HUDEP-2 (cell line): Measurements from ENCODE around the gene VPS33B.
"Not testable (repeated sequence)": the region's sequence is repeated elsewhere in the genome, so short reads cannot be mapped to it uniquely, and the experiment has no call there.

ENCODE experiments used
- DNase-seq, 76 experiments: peaks; one replicate each; lab custom pipeline; 2025; ENCODE audit not compliant: unreplicated experiment in 76 of 76; lab: John Stamatoyannopoulos, UW

The VPS33B gene

DNA sequence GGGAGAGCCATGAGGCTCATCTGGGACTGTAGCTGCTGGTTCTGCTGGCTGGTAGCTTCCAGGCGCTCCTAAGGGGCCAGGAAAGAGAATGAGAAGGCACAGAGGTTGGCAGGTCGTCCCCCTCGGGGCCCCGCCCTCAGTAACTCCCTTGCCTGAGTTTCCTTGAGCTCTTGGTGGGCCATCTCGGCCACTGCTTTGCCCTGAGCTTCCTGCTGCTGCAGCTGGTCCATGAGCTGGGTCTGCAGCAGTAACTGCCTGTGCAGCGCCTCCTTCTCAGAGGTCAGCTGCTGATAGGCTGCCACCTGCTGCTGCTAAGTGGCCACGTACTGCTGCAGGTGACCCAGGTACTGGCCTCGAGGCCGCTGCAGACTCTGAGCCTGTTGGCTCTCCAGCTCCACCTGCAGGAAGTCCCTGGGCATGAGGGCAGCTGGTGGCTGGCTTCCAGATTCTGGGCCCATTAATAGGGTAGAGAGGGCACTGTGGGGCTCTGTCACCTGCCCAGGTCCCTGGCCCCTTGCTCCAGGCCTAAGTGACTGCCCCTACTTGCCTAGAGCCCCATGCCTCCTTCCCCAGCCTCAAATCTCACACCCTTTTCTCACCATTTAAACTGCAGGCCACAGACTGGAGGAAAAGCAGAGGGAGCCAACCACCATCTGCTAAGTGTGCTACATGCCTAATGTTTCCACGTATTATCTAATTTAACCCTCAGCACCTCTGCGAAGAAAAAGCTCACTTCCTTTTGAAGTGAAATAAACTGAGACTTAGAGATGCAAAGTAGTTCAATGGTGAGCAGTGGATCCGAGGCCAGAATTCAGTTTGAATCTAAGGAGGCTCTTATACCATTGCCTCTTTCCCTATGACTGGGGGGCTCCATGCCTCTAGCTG, 10.8 kb upstream of the VPS33B start:
- DNase-seq = peak in 62 of 76 experiments; percentile 4 to 71 (median 45)

GRCh38 chr15:91031796-91032195, 9.4 kb upstream of the VPS33B start:
- DNase-seq = no peak

- DNase-seq = no peak
These were observed 5.3 kb upstream of the VPS33B start for GRCh38 chr15:91027677-91028076.

GRCh38 chr15:91023720-91024119, 1.3 kb upstream of the VPS33B start:
- DNase-seq = no peak

DNA sequence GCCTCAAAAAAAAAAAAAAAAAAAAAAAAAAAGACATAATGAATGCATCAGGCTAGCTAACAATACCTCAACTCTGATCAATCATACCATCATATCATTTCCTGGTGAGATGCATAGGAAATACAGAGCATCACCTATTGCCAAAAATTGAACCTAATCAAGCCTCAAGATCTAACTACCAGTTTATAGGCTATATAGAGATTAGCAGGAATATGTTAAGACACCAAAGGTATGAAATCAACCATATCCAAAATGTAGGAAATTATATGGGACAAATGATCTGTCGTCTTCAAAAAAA, 387 bp upstream of the VPS33B start:
- DNase-seq = no peak

GRCh38 chr15:91021516-91022074, 799 bp downstream of the VPS33B start:
- DNase-seq = peak in 2 of 76 experiments; percentile 16 to 20

DNA sequence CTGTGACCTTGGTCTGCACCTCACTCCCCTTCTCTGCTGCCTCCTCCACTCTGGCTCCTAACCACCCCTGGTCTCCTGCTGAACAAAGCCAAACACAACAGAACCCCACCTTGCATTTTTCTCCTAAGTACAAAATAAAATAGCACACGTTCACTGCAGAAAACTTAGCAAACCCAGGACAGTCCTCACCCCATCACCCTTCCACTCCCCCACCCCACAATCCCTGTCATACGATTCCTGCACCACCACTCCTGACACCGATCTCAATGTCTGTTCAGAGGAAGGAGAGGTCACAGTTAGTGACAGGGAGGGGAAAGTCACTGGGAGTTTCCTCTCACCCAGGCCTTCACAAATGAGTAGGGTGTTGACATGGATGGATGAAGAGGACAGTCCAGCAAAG, 4.2 kb downstream of the VPS33B start:
- DNase-seq = no peak

DNA sequence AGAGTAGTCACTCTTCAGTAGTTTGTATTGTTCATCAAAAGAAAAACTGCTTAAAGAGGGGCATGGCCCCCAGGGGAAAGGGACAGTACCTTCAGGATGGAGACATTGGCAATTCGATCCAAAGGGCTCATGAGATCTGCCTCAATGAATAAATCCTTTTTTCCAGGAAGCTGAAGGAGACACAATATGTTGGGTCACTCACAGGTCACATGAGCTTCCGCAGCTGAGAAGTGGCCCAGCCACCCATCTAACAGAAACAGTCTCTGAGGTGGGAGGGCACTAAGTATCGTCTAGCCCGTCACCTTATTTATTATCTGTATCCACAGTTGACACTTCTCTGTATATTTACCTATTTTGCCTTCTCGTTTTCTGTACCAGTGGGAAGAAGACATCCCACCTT, 4.7 kb downstream of the VPS33B start:
- no peak for DNase-seq

GRCh38 chr15:91013701-91014100, 8.7 kb downstream of the VPS33B start:
- DNase-seq = not testable (repeated sequence)

DNA sequence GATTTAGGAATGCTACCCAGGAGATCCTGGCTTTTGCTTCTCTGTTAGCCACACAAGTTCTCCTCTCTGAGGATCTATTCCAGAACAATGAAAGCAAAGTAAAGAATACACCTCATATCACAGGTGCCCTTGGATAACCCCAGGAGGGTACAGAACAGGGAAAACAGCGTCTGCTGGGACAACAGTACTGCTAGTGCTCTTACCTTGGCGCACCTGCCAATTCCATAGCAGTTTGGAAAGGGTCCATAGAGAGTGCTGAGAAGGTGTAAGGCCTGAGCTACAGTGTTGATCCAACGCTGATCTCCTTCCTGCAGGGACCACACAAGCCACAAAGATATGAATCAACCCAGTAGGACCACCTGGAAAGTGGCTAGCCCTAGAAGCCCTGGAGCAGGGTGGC, 15.1 kb downstream of the VPS33B start:
- DNase-seq = no peak

GRCh38 chr15:91001209-91001608, 21.2 kb downstream of the VPS33B start:
- no peak for DNase-seq

GRCh38 chr15:90998737-90999136, 23.7 kb downstream of the VPS33B start:
- DNase-seq = no peak

DNA sequence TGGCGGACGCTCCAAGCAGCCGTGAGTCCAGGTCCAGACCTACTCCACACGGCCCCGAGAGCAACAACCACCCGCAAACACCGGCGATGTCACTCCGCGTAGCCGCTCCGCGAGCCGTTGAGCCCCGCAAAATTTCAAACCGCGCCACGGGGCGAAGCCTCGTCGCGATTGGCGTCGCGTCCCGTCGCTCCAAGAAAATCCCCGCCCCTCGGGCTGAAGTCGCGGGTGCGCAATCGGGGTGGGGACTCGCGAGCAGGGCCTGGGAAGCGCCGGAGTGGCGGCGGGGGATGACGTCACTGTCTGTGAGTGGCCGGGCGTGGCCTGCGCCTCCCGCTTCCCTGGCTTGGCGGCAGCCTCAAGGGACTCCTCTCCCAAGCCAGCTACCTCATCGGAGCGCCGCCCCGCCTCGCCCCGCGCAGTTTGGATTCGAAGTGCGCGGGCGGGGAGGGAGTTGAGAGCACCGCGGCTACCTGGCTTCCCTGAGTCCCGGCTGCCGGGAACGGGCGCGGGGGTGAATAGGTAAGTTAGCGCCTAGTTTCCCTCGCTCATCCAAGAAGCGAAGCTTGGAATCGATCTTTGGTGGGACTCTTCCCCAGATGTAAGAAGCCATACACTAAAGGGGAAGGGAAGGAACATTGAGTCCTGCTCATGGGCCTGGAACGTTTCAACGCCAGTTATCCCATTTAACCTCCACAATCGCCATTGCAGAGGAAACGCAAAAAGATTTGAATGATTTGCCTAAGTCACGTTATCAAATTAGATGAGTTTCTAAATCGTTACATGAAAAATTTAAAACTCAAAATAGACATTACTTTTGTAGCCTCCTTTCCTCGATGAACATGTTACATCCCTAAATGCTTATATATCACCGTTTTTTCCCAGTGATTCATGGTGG, 27.7 kb downstream of the VPS33B start, which contains the start of gene PRC1:
Gene PRC1, minus strand, starts transcription at position 119 of the 895 bp plus-strand sequence. Its CDS starts 118 bp downstream, at position 1.
- peak; percentile 55 to 99 (median 96) for DNase-seq

DNA sequence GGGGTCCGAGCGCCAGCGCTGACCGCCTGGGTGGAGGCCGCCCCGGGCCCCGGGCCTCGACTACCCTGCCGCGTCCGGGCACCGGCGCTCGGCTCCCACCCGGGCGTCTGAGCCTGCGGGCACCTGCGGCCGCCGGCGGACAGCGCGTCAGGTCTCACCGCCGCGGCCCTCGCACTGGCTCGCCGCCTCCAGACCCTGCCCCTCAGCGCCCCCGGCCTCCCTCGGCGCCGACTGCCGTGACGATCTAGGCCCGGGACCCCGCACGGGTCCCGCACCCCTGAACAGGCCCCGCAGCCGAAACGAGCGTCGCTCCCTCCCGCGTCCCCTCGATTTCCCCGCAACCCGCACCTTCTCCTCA, 28.4 kb downstream of the VPS33B start:
- no peak for DNase-seq

- DNase-seq = peak in 15 of 76 experiments; percentile 2 to 36 (median 12)
These were observed 30.7 kb downstream of the VPS33B start for GRCh38 chr15:90991587-90992285.

- DNase-seq = no peak
These were observed 31.9 kb downstream of the VPS33B start for GRCh38 chr15:90990446-90990845.

DNA sequence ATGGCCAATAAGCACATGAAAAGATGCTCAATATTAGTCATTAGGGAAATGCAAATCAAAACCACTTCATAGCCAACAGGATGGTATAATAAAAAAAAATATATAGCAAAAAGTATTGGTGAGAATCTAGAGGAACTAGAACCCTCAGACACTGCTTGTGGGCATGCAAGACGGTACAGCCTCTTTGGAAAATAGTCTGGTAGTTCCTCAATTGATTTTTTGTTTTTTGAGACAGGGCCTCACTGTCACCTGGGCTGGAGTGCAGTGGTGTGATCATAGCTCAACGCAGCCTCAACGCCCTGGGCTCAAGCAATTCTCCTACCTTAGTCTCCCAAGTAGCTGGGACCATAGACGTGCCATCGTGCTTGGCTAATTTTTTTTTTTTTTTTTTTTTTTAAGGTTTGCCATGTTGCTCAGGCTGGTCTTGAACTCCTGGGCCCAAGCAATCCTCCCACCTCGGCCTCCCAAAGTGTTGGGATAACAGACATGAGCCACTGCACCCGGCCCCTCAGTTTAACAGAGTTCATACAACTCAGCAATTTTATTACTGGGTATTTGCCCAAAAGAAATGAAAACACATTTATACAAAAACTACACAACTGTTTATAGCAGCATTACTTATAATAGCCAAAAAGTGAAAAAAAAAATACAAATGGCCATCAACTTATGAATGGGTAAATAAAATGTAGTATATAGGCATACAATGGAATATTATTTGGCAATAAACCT, 33.2 kb downstream of the VPS33B start:
- no peak for DNase-seq

DNA sequence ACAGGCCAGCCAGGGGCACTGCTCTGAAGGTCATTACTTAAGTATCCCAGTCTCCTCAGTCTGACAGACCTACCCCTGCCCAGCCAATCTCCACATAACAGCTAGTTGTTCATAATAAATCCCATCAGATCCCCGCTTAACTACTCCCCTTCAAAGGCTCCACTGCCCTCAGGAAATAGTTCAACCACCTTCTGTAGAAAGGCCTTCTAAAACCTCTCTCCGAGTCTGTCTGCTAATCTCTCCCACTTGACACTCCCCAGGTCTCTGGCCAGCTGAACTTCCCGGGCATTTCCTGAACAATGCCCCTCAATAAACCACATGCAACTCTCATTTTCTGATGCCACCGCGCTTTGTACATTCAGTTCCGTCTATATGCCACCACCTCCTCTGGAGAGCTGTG, 34.1 kb downstream of the VPS33B start:
- DNase-seq = no peak

DNA sequence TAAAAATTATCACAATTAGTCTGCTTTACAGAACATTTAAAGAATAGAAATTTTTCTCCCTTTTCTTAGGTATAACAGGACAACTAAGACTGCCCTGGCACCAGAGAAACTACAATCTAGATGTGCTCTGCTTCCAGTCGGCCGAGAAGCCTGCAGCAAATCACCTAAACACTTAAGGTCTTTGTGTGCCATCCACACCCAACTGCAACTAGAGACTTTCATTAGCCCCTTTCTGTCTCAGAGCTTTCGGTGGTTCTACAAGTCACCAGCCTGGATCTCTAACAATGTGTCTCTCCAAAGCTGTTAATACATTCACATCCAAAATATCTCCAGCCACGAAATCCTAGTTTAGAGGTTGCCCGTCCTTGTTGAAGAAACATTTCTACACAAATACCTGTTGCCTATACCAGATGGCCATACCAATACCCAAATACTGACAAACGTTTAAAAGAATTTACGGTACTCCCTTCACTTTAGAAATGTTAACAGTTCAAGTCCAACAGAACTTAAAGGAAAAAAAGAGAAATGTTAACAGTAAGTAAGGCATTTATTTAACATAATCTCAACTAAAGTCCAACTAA, 34.7 kb downstream of the VPS33B start:
- peak in 1 of 76 experiments; percentile 8 for DNase-seq
